Thoracic aorta (tissue), 2 donors: ENCODE results near the gene BRI3. TPM values are rescaled to one million over a fixed set of nuclear protein-coding genes. Genes with fewer than 3 reads are reported as not detected.
"Not testable (repeated sequence)": the region's sequence is repeated elsewhere in the genome, so short reads cannot be mapped to it uniquely, and the experiment has no call there.

Experiments used
- ATAC-seq: fragments of 150-250 bp; one replicate; pipeline ENCODE4 v1.8.0; 2017; ENCODE audit warnings: low read depth; ENCODE audit not compliant: insufficient number of reproducible peaks, low FRiP score
- DNase-seq: peaks from one replicate; pipeline ENCODE4 v3.0.0-alpha.2; 2020; ENCODE audit warnings: low spot score
- H3K27ac ChIP-seq, 2 donors: fragments of 200-600 bp; sonication (generic); 1 replicate in 1 of 2; 2 replicates in 1 of 2; pipeline ENCODE4 v1.5.1; 2016; ENCODE audit warnings: mild to moderate bottlenecking in 2 of 2, moderate library complexity in 2 of 2
- H3K27me3 ChIP-seq: fragments of 200-600 bp; sonication (generic); replicated peaks from 2 replicates; pipeline ENCODE4 v1.6.0; 2016; ENCODE audit warnings: mild to moderate bottlenecking; ENCODE audit not compliant: insufficient read depth
- H3K36me3 ChIP-seq: fragments of 200-600 bp; sonication (generic); one replicate; pipeline ENCODE4 v1.5.1; 2016
- H3K4me1 ChIP-seq, 2 donors: fragments of 200-600 bp; sonication (generic); 1 replicate in 1 of 2; 2 replicates in 1 of 2; pipeline versions ENCODE4 v1.5.1 to v1.6.0; 2016; ENCODE audit warnings: low read depth in 2 of 2, mild to moderate bottlenecking in 1 of 2; ENCODE audit not compliant: control insufficient read depth in 1 of 2
- H3K4me3 ChIP-seq: fragments of 200-600 bp; sonication (generic); 2 replicates; pipeline ENCODE4 v1.5.1; 2016; ENCODE audit warnings: mild to moderate bottlenecking
- H3K9me3 ChIP-seq: fragments of 200-600 bp; sonication (generic); 2 replicates; pipeline ENCODE4 v1.5.1; 2016
- total RNA-seq, 2 donors: library from RNA; depleted of rRNA; stranded (reverse); fragments of >200 nt; gene quantifications; one replicate each; pipeline versions ENCODE4 v1.1.0 to v1.2.3, GENCODE V29; 2016
- TF ChIP-seq, protein P1 (sequence below): fragments of 200-600 bp; sonication (generic); IDR thresholded peaks from one replicate; pipeline ENCODE4 v1.5.1; 2019; ENCODE audit warnings: antibody characterized with exemption

Gene BRI3
- total RNA-seq, 2 donors from 2014 or later = 95.1 to 104 TPM

DNA sequence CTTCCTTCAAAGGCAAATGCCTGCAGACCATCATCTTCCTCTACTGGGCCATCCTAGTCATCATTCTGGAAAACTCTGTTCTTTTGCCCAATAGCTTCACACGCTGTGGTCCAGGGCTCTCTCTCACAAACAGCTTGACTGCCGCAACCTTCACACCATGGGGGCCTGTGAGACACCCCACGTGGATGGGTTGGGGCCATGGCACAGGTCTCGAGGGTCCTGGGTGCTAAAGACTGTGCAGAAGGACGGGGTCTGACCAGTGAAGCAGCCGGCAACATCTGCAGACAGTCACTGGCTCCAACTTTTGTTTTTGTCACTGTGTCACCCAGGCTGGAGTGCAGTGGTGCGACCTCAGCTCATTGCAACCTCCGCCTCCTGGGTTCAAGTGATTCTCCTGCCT, 28.1 kb downstream of the BRI3 start:
- TF ChIP-seq, protein P1, sequence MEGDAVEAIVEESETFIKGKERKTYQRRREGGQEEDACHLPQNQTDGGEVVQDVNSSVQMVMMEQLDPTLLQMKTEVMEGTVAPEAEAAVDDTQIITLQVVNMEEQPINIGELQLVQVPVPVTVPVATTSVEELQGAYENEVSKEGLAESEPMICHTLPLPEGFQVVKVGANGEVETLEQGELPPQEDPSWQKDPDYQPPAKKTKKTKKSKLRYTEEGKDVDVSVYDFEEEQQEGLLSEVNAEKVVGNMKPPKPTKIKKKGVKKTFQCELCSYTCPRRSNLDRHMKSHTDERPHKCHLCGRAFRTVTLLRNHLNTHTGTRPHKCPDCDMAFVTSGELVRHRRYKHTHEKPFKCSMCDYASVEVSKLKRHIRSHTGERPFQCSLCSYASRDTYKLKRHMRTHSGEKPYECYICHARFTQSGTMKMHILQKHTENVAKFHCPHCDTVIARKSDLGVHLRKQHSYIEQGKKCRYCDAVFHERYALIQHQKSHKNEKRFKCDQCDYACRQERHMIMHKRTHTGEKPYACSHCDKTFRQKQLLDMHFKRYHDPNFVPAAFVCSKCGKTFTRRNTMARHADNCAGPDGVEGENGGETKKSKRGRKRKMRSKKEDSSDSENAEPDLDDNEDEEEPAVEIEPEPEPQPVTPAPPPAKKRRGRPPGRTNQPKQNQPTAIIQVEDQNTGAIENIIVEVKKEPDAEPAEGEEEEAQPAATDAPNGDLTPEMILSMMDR = no peak
- Histone ChIP-seq H3K36me3 (peaks cover 5% of the 10 kb centered on the region), H3K9me3 (no peaks in the 10 kb centered on the region)

DNA sequence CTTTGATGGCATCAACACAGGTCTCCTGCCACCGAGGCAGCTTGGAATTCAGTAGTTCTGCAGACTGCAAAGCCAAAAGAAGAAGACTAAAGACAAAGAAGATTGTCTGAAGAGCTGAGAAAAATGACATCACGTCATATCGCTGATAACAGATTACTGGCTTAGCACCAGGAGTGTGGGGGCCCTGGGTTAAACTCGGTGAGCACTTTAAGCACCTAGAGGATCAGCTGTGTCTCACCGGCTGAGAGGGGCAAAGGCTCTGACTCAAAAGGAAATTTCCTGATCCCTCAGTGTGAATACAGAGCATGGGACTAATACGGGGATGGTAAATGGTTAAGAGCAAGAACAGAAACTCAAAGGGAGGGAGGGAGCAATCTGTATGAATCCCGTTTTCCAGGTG, 30.7 kb downstream of the BRI3 start:
- no peaks in the 10 kb centered on the region for H3K4me1 ChIP-seq
- H3K4me3 ChIP-seq = no peak overlapping the region
- H3K27me3 ChIP-seq = no peaks in the 10 kb centered on the region
- TF ChIP-seq, protein P1 = no peak
- ATAC-seq = no peak
- H3K9me3 ChIP-seq = no peaks in the 10 kb centered on the region
- H3K36me3 ChIP-seq = peaks cover 5% of the 10 kb centered on the region
- no peak for DNase-seq
- no peak overlapping the region for H3K27ac ChIP-seq

More for the DNA sequence above, 28.1 kb downstream of the BRI3 start:
- Histone ChIP-seq H3K4me3 (no peak overlapping the region), H3K4me1 (no peaks in the 10 kb centered on the region), H3K27me3 (no peaks in the 10 kb centered on the region), H3K27ac (no peak overlapping the region)
- no peak for ATAC-seq
- DNase-seq = no peak

DNA sequence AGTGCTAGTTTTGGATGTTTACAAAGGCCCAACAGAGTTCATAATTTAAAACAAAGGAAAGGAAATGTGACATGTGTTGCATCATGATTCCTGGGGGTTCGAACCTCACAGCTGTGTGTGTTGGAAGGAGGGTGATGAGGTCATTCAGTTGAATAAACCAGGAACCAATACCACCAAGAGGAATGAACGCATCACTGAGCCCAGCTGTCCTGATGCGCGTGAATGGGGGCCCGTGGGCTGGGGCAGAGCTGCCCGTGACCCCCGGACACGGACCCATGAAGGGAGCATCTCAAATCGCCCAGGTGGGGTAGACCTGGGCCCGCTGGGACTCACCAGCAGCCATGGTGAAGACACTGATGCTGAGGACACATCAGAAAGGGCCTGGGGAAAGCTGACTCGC, 33.0 kb downstream of the BRI3 start:
- Histone ChIP-seq H3K27me3 (no peaks in the 10 kb centered on the region), H3K36me3 (peaks cover 5% of the 10 kb centered on the region), H3K4me3 (no peak overlapping the region), H3K9me3 (no peaks in the 10 kb centered on the region), H3K4me1 (no peaks in the 10 kb centered on the region), H3K27ac (no peak overlapping the region)
- TF ChIP-seq, protein P1 = no peak
- ATAC-seq = no peak
- DNase-seq = no peak

DNA sequence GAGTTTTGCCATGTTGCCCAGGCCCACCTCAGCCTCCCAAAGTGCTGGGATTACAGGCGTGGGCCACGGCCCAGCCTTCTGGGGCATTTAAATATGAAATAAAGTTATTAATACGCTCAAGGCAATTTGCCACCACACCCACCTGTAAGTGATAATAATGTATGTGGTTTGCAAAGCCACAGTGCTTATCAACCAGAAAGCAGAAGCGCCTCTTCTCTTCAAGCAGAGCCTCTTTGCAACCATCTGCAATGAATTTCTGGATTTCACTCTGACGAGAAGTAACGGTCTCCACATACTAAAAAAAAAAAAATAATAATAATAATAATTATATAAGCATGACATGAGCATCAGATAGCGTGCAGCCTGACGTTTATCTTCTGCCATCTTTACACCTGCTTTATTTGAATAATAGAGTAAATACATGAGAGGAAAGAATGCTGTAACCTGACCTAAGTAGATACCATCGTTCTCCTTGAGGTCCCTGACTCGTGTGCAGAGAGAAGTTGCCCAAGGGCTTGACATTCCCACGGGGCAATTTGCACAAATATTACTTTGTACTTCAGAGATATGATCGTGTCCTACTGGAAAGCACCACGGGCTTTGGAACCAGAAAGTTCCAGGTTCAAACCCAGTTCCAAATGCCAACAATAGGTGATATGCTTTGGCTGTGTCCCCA, 34.0 kb downstream of the BRI3 start:
- Histone ChIP-seq H3K4me1 (no peaks in the 10 kb centered on the region), H3K9me3 (no peaks in the 10 kb centered on the region), H3K4me3 (no peak overlapping the region), H3K27me3 (no peaks in the 10 kb centered on the region), H3K27ac (no peak overlapping the region), H3K36me3 (no peaks in the 10 kb centered on the region)
- DNase-seq = no peak
- no peak for ATAC-seq
- TF ChIP-seq, protein P1 = no peak

DNA sequence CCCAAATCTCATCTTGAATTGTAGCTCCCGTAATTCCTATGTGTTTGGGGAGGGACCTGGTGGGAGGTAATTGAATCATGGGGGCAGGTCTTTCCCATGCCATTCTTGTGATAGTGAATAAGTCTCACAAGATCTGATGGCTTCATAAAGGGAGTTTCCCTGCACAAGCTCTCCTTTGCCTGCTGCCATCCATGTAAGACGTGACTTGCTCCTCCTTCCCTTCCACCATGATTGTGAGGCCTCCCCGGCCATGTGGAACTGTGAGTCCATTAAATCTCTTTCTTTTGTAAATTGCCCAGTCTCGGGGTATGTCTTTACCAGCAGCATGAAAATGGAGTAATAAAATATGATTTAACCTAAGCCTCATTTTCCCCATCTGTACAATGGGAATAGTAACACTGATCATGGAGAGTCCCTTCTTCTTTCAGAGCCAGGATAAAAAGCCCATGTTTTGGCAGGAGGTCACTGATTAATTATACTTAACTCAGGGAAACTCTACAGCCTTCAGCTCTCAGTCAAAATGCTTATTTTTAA, 34.6 kb downstream of the BRI3 start:
- not testable (repeated sequence) for ATAC-seq, H3K27me3 ChIP-seq, DNase-seq, H3K27ac ChIP-seq, H3K9me3 ChIP-seq, H3K4me3 ChIP-seq, H3K4me1 ChIP-seq, H3K36me3 ChIP-seq
